HL-60/S4 treated with phorbol 12-myristate 13-acetate at 8.2 ng/mL for 4 days and 3 days (cell line): ENCODE data around the gene FBXL12.
"Not testable (repeated sequence)": the region's sequence is repeated elsewhere in the genome, so short reads cannot be mapped to it uniquely, and the experiment has no call there.

Experiments used
- in situ Hi-C: fragments of 300-500 bp; cut with MboI; formaldehyde crosslinking; loops from 2 replicates; pipeline ENCODE4 v1.15.0; 2022; ENCODE audit warnings: low sequenced_read_pairs

Gene FBXL12

GRCh38 chr19:9796113-9796773 is 22.6 kb downstream of the FBXL12 start:
- in situ Hi-C loops, result loop anchor here (10.0 kb wide), 1 partner anchor 171 kb away; the partner anchor contains the start of gene ZNF561

GRCh38 chr19:9793071-9793591 is 25.7 kb downstream of the FBXL12 start:
- in situ Hi-C loops, result loop anchor here (10.0 kb wide), 1 partner anchor 168 kb away; the partner anchor contains the start of gene ZNF561

DNA sequence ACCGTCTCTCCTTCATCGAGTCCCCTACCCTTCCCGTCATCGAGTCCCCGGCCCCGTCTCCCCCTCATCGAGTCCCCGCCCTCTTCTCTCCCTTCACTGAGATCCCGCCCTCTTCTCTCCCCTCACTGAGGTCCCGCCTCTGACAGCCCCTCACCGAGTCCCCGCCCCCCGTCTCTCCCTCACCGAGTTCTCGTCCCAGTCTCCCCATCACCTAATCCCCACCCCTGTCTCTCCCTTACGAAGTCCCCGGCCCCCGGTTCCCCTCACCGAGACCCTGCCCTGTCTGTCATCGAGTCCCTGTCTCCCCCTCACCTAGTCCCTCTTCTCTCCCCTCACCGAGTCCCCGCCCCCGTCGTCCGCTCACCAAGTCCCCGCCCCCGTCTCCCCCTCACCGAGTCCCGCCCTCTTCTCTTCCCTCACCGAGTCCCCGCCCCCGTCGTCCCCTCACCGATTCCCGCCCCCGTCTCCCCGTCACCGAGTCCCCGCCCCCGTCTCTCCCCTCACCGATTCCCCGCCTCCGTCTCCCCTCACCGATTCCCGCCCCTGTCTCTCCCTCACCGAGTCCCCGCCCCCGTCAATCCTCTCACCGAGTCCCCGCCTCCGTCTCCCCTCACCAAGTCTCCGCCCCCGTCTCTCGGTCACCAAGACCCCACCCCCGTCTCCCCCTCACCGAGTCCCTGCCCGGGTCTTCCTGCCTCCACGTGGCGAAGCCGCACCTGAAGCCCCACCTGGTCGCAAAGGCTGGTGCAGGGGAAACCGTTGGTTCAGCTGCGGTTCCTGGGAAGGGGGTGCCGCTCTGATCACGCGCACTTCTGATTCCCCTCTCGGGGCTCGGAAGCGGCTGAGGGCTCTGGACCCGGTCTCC is 26.4 kb downstream of the FBXL12 start:
- in situ Hi-C loops, result loop anchor here (10.0 kb wide), 1 partner anchor 168 kb away; the partner anchor contains the start of gene ZNF561

- in situ Hi-C loops, result loop anchor here (10.0 kb wide), 1 partner anchor 167 kb away; the partner anchor contains the start of gene ZNF561
Observed at GRCh38 chr19:9791552-9792205, 27.2 kb downstream of the FBXL12 start.

- in situ Hi-C loops, result loop anchor here (10.0 kb wide), 1 partner anchor 166 kb away; the partner anchor contains the start of gene ZNF561
Observed at GRCh38 chr19:9791073-9791367, 27.9 kb downstream of the FBXL12 start.

- in situ Hi-C loops, result not testable (repeated sequence)
Observed at GRCh38 chr19:9789579-9789978, 29.3 kb downstream of the FBXL12 start.

- in situ Hi-C loops, result no loop called here
Observed at GRCh38 chr19:9789066-9789465, 29.8 kb downstream of the FBXL12 start.

GRCh38 chr19:9788604-9789003 is 30.3 kb downstream of the FBXL12 start:
- in situ Hi-C loops, result not testable (repeated sequence)

DNA sequence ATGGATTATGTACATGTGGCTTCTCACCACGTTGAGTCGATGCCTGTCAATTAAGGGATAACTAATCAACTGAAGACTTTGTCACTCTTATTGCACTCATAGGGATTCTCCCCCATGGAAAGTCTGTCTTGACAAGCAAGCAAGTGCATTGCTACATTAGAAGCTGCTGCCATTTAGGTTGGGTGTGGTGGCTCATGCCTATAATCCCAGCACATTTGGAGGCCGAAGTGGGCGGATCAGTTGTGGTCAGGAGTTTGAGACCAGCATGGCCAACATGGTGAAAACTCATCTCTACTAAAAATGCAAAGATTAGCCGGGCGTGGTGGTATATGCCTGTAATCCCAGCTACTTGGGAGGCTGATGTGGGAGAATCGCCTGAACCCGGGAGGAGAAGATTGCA is 32.1 kb downstream of the FBXL12 start:
- in situ Hi-C loops, result no loop called here

DNA sequence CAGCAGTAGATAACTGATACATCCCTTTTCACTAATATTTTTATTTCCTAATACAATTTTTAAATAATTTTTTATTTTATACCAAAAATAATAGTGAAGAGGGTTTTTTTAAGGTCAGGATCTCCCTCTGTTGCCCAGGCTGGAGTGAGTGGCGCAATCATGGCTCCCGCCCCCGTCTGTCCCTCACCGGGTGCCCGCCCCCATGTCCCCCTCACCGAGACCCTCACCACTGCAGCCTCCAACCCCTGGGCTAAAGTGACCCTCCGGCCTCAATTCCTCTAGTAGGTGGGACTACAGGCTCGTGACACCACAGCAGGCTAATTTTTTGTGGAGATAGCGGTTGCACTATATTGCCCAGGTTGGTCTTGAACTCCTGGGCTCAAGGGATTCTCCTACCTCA is 32.5 kb downstream of the FBXL12 start:
- in situ Hi-C loops, result no loop called here

- in situ Hi-C loops, result no loop called here
Observed at GRCh38 chr19:9785367-9786331, 33.2 kb downstream of the FBXL12 start.

DNA sequence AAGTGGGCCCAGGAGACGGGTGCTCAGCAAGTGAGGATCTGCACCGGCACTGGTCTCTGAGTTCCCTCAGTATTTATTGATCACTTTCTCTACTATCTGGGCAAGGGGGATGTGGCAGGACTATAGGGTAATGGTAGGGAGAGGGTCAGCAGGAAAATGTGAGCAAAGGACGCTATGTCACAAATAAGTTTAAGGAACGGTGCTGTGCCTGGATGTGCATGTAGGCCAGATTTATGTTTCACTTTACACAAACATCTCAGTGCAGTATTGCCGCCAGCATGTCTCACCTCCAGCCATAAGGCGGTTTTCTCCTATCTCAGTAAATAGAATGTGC is 34.7 kb downstream of the FBXL12 start:
- in situ Hi-C loops, result not testable (repeated sequence)

GRCh38 chr19:9782338-9782737 is 36.5 kb downstream of the FBXL12 start:
- in situ Hi-C loops, result no loop called here

GRCh38 chr19:9768175-9769112 is 50.4 kb downstream of the FBXL12 start, which contains the start of gene ZNF846:
Gene ZNF846, minus strand, starts transcription at chr19:9768738. Its CDS starts 3,788 bp downstream, at chr19:9764950.
- in situ Hi-C loops, result no loop called here
